ENCODE results near the gene NT5C2. TPM values are rescaled to one million over a fixed set of nuclear protein-coding genes. Genes with fewer than 3 reads are reported as not detected.

Gene NT5C2
- total and polyA plus RNA-seq, 2 of the 8 experiments (the other 6 are each of a cell fraction or from before 2014, with no cell fraction given), result 35.2 to 106 TPM

- no peak overlapping the region for H2BK5ac ChIP-seq (ENCODE audit: low read depth, low read length)
- H2BK12ac ChIP-seq (ENCODE audit: low read depth, low read length), result no peak overlapping the region
- H3K4me3 ChIP-seq (ENCODE audit: extremely low read depth in 1 of 4, insufficient read depth in 2 of 4, low read depth in 3 of 4, low read length in 4 of 4), result no peak overlapping the region
- no peaks in the 10 kb centered on the region; a peak in 1 of 7 replicates for H3K27me3 ChIP-seq (replicated peaks in 1 of 4; ENCODE audit: control insufficient read depth in 3 of 4, extremely low read depth in 1 of 4, insufficient read depth in 3 of 4, low read length in 3 of 4)
- ChIA-PET POLR2A (ENCODE audit: partially characterized antibody) (no interaction called here), CTCF (ENCODE audit: partially characterized antibody) (interaction anchor here (3.0 kb wide), 1 partner anchor 32 kb away, joined by 10 read pairs; the partner anchor contains the start of gene NT5C2)
- H3K9ac ChIP-seq (replicated peaks in 1 of 4; ENCODE audit: extremely low read depth in 1 of 4, low read depth in 3 of 4, low read length in 3 of 4), result no peak overlapping the region
- H3K14ac ChIP-seq (ENCODE audit: insufficient read length), result no peak overlapping the region
- no peak overlapping the region for H4K8ac ChIP-seq (ENCODE audit: extremely low read depth, insufficient read depth, low read length)
- H4K91ac ChIP-seq (replicated peaks; ENCODE audit: insufficient read length, low read length), result no peak overlapping the region
- FAIRE-seq (no peak), DNase-seq (ENCODE audit: low read depth in 1 of 2, low spot score in 2 of 2) (no peak)
- no peaks in the 10 kb centered on the region for H3K79me2 ChIP-seq (ENCODE audit: control insufficient read depth in 1 of 2, insufficient read depth in 2 of 2, low read length in 2 of 2)
- peaks cover 0 to 5% (median 2%) of the 10 kb centered on the region in 4 experiments; a peak in 1 of 7 replicates for H3K4me1 ChIP-seq (replicated peaks in 1 of 4; ENCODE audit: control insufficient read depth in 3 of 4, insufficient read depth in 4 of 4, low read length in 3 of 4)
- no peak overlapping the region for H2AK5ac ChIP-seq (ENCODE audit: low read depth, low read length)
- no peaks in the 10 kb centered on the region for H4K20me1 ChIP-seq (replicated peaks in 1 of 2; ENCODE audit: control insufficient read depth in 1 of 2, insufficient read depth in 2 of 2, low read length in 2 of 2)
- H3K27ac ChIP-seq (ENCODE audit: low read depth, low read length), result no peak overlapping the region
- H2BK15ac ChIP-seq (ENCODE audit: low read length), result no peak overlapping the region
- H3K23ac ChIP-seq (ENCODE audit: insufficient read length), result no peak overlapping the region
- H3K56ac ChIP-seq (replicated peaks; ENCODE audit: insufficient read length, low read depth, low read length), result no peak overlapping the region
- no peaks in the 10 kb centered on the region for H3K79me1 ChIP-seq (ENCODE audit: low read depth, low read length)
- no peak overlapping the region for H4K5ac ChIP-seq (ENCODE audit: insufficient read length, low read depth, low read length)
- H3K36me3 ChIP-seq (ENCODE audit: control insufficient read depth in 2 of 4, insufficient read depth in 4 of 4, low read length in 3 of 4), result peaks cover 0 to 3% (median 0%) of the 10 kb centered on the region in 4 experiments; a peak in 1 of 8 replicates
- H3K4me2 ChIP-seq (ENCODE audit: insufficient read depth in 1 of 2, low read depth in 2 of 2, low read length in 2 of 2), result no peak overlapping the region
- no peaks in the 10 kb centered on the region for H3K23me2 ChIP-seq (ENCODE audit: low read depth, low read length)
- no peak overlapping the region for H2BK120ac ChIP-seq (replicated peaks; ENCODE audit: low read depth, low read length)
- H3K9me3 ChIP-seq (ENCODE audit: insufficient read depth in 2 of 2, low read depth in 1 of 2, low read length in 1 of 2), result peaks cover 15 to 18% of the 10 kb centered on the region in 2 experiments
- no peak overlapping the region for H3K18ac ChIP-seq (ENCODE audit: extremely low read depth, low read length)
- no peak overlapping the region for H2BK20ac ChIP-seq (ENCODE audit: low read length)
- no peak overlapping the region for H2AFZ ChIP-seq (ENCODE audit: low read length)
- H3K4ac ChIP-seq (replicated peaks; ENCODE audit: insufficient read length, low read depth, low read length), result no peak overlapping the region
- no peak for TF ChIP-seq CBX5 (IDR thresholded peaks at IDR 0.05; ENCODE audit: low read depth, low read length)
- TF ChIP-seq POLR2A (IDR thresholded peaks at IDR 0.05; ENCODE audit: control extremely low read depth in 1 of 2, low read depth in 2 of 2, low read length in 2 of 2), result no peak
- no peak for TF ChIP-seq BRCA1 (IDR thresholded peaks at IDR 0.05; ENCODE audit: low read depth, low read length)
- no peak for TF ChIP-seq RXRA (IDR thresholded peaks at IDR 0.05; ENCODE audit: insufficient read depth, low read depth, low read length)
- no peak for TF ChIP-seq JUND (IDR thresholded peaks at IDR 0.05; ENCODE audit: low read length)
Measured at GRCh38 chr10:103225939-103226338, 32.9 kb upstream of the NT5C2 start.
